Measurements from ENCODE around the gene ZNF366.

- TF ChIP-seq CTCF (IDR thresholded peaks at IDR 0.05; ENCODE audit: insufficient read depth, low read length, poor library complexity, severe bottlenecking): no peak
- no peak for TF ChIP-seq EZH2phosphoT487 (conservative IDR thresholded peaks at IDR 0.05; ENCODE audit: low read length)
Measured at GRCh38 chr5:72543365-72543764, 36.2 kb upstream of the ZNF366 start.
